Activated CD4-positive, alpha-beta T cell treated with anti-CD3 and anti-CD28 coated beads for 48 hours (primary cell): ENCODE results near the gene NEK6.

ENCODE experiments used
- DNase-seq: peaks from one replicate; pipeline ENCODE4 v3.0.0-alpha.2; 2020

Gene NEK6

DNA sequence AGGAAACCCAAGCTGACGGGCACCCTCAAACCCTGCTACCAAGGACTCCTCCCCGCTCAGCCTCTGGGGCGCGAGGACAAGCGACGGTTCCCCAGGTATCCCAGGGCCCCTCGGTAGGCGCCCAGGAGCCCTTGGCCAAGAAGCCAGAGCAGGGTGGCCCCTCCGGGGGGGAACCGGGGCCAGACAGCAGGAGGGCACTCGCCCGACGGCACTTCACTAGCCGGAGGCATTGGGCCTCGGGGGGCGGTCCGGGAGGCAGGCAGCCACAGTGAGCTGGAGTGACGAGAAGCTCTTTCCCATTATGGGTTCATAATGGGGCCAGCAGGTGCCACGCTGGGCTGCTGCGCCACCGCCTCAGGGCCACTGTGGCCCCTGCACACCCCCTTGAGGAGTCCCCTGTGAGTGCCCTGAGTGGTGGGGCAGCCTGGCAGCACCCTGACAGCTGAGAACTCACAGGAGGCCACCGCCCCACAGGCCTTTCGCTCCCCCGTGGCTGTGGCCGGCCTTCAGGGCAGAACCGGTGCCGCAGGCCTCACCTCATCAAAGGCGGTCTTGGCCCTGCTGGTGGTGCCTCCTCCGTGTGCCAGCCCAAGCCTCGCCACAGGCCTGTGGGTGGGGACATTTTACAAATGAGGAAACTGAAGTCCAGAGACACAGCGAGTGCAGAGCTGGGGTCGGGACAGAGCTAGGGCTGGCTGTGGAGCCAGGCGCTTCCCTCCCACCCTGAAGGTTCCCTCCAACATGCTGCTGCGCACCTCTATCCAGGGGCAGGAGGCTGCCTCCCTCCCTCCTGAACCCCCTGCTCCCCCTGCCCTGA, 88.8 kb downstream of the NEK6 start:
- DNase-seq, result no peak

DNA sequence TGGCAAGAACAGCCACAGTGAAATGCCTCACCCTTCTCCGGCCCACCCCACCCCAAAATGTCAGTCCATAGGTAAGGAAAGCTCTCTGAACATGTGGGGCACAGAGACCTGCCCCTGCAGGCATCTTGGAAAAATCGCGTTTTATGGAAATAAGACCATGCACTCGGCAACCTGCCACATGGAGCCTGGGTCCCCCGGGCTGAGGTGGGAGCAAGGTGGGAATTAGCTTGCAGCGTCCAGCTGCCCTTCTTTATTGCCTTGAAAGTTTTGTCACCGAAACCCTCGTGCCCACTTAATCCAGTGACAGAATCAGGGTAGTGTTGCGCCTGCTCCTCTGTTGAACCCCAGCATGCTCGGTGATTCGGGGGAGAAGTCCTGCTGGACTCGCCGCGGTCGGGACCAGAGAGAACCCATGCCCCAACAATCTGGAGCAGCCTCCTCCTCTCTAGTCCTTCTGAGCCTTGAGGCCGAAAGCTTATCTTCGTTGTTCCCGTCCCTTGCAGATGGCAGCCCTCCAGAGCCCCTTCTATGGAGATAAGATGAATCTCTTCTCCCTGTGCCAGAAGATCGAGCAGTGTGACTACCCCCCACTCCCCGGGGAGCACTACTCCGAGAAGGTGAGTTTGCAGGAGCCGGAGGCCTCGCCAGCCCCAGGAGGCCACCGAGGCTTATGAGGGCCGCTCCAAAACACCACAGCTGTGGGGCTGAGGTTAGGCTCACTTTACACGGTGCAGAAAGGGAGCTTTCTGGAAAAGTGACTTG, 89.6 kb downstream of the NEK6 start:
- no peak for DNase-seq

DNA sequence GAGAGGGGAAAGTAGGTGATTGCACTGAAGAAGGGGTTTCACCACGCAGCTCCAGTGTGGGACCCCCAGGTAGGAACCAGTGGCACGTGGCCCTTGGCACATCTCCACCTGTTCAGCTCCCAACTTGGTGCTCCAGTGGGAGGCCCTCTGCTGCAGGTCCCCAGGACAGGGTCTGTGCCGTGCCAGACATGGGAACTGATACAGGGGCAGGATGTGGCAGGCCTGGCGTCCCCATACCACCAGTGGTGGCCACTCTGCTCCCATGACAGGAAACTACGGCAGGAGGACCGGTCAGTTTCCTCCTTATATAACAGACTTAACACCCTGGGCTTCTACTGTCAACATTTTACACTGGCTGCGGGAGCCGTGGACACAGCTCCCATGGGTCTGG, 90.2 kb downstream of the NEK6 start:
- DNase-seq, result no peak

DNA sequence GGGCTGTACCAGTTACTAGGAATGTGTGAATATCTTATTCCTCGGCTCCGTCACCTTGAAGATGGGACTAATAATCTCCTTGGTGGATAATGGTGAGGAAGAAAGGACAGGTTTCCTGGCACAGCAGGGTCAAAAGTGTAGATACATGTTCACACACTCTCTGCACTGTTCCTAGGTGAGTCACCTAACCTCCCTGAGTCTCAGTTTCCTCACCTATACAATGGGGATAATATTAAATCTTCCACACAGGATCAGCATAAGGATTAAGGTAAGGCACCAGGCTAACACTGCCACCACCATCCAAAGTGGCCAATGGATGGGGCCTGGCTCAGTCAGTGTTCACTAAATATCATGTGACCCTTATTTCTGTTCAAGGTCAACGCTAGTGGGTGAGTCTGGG, 90.6 kb downstream of the NEK6 start:
- no peak for DNase-seq

DNA sequence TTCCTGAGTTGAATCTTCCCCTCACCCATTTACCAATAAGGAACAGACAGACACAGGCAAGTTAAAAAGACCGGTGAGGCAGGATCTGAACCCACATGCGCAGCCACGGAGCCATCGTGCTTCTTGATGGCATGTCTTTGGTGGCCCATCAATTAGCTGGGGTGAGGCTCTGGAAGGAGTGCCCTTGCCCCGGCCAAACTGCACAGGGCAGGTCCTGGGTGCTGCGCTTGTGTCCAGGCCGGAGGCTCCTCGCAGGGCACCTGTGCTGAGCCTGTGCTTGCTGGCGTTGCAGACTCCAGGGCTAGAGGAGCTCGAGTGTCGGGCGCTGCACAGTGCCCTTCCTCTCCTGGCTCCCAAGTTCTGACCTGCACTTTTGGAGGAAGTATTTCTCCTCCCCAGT, 91.1 kb downstream of the NEK6 start:
- no peak for DNase-seq

DNA sequence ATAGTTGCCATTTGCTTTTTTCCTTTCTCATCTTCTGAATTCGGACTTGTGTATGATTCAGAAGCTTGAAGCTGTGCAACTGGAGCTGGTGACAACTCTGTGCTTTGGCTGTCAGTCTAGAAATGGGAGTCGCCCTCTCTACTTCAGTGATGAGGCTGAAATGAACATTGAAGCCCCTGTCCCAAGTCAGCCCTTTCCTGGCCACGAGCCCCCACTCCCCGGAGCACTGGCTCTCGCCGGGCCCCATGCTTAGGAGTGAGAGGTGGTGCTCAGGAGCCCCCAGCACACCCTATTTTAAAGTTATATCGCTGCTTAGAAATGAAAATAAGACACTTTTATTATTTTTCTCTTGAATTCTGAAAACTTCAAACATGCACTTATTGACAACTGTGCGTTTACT, 91.5 kb downstream of the NEK6 start:
- no peak for DNase-seq

DNA sequence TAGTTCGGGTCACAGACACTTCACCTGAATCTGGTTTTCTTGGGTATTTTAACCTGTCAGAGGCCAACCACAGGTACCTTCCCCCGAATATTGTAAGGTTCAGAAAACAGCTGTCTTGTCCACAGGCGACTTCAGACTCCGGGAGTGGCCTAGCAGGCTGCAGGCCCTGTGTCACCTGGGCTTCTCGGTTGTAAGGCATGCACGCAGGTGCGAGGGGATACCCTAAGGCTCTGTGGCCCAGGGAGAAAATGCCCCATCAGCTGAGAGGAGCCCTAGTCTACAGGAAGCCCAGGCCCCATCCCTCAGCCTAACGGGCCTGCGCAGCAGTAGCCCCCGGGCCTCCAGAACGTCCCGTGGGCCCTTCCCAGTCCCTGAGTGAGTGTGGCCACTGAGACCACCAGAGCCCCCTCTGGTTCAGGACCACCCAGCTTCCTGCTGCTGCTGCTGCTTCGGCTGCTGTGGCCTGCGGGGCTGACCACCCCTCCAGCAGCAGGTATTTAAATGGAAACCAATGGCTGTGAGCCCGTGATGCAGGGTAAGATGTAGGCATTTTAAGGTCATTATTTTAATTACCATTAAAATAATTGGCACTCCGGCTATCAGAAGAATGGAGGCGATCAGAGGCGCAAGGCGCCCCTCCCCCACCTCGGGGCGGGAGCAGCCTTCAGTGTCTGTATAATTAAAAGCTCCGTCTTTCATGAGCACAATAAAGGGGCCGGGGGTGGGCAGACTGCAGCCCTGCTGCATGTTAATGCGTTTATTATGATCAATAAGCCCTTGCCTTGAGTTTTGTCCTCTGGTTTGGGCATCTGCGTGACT, 92.1 kb downstream of the NEK6 start:
- no peak for DNase-seq

DNA sequence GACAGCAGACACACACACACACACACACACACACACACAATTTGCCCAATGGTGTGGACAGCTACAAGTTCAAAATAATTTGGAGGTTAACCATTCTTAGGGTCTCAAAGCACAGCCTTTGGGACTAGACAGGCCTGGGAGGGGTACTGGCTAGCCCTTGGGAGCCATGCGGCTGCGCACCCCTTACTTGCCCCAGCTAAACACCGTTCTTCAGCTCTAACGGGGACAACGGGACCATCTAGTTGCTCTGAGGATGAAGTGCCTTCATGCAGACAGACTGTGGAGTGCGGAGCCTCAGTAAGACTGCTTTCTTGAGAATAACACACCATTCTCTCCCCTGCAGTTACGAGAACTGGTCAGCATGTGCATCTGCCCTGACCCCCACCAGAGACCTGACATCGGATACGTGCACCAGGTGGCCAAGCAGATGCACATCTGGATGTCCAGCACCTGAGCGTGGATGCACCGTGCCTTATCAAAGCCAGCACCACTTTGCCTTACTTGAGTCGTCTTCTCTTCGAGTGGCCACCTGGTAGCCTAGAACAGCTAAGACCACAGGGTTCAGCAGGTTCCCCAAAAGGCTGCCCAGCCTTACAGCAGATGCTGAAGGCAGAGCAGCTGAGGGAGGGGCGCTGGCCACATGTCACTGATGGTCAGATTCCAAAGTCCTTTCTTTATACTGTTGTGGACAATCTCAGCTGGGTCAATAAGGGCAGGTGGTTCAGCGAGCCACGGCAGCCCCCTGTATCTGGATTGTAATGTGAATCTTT, 92.9 kb downstream of the NEK6 start:
- no peak for DNase-seq

DNA sequence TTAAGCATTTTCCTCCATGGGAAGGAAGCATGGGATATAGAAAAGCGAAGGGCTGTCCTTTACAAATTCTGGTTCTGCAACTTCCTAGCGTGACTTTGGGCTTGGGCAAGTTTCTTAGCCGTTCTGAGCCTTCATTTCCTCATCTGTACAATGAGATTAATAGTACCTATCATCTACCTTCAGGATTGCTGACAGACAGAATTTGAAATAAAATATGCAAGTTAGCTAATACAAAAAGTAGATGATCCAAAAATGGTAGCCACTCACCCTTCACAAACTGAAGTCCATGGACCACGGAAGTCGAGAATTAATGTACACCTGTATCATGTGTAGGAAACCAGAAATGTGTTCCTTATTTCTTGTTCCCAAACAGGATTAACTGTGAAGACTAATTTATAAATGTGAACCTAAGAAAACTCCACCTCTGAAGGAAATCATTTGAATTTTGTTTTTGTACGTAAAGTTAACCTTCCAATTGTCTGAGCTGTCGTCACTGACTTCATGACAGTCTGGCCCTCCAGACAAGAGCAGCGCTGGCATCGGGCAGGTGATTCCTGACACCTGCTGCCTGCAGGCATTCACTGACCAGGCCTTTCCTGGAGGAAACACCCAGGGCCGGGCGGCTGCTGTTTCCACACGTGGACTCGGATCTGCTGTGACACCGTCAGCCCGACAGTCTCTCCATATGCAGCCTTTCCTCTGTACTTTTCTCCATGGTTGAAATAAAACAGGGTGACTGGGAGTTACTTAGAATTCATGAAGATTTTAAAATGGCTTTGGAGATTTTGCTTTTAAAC, 94.1 kb downstream of the NEK6 start:
- DNase-seq, result no peak

DNA sequence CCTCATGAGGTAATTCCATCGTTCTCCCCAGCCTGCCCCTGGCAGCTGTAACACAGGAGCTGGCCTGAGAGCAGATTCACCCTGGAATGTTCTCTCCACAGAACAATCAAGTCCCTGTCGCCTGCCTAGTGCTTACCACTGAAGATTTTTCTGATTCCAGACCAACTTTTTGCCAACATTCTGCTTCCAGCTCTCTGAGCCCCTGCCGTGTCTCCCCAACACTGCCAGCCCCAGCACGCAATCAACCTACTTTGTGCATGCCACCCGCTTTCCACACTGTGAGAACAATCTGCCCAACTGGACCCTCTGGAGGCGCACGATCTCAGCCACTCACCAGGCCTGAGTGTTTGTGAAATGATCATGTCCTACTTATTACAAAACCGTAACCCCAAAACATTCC, 94.9 kb downstream of the NEK6 start:
- DNase-seq, result no peak

DNA sequence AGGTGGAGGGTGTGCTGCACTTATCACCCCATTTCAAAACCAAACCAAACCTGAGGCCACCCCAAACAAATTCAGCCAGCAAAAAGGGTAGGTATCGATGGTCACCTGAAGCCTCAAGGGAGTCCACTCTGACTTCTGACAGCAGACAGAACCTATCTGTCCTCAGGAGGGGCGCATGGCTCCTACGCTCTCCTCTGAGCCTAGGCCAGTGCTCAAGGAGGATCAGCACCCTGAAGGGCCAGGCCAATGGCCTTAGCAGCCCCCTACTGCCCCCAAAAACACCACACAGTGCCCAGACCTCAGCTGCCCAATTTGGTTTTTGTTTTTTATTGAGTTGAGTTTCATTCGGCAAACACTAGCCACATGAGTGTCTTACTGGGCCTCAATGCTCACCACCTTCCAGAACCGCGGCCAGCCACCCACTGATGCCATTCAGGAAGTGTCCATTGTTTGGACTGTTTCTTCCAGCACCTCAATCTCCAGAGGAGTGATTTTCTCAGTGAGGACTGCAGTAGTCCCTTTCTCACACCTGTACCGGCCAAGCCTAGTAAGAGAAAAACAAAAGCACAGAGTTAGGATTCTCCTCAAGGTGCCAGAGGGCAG, 95.5 kb downstream of the NEK6 start:
- DNase-seq, result no peak

DNA sequence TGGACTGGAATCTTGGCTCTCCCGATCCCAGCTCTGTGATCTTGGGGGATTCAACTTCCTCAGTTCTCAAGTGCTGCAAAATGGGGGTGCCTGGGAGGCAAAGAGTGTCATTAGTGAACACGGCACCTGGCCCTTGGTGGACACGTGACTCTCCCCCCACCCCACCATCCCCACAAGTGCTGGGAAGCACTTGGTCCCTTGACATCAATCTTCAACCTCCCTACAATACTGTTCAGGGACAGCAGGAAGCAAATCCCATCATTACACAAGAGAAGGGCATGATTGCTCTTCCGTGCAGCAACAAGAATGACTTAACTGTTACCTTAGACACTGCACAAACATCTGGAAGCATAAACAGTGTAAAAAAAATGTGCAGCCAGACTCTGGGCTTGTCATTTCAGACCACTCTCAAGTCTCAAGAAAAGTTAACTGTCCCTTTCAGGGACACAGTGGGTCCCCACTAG, 96.1 kb downstream of the NEK6 start:
- no peak for DNase-seq

DNA sequence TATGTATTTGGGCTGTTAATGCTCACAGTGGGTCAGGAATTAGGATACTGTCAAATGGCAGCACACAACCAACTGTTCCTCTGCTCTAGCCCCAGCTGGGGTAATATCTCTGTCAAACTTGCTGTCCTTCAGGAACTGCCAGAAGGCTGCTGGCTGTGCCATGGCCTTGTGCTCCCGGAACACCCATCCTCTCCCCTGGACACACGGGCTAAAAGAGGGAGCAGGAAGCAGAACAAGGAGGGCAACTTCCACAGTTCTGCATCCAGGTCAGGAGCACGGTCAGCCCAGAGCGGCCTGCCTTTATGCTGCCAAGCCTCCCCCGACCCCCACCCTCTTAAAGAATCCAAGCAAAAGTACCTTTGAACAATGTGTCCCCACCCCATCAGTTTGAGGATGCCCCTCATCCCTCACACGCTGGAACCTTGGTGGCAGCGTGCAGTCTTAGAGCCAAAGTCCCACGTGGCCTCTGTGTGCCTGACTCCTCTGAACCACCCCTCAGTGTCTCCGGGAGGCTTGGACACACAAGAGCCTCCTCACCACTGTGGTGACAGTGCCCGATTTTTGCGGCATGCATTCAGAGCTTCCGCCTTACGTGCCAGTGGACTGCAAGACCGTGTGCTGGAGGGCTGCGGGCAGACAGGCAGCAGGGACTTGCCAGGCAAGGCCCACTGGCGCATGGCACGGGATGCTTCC, 96.7 kb downstream of the NEK6 start:
- no peak for DNase-seq

DNA sequence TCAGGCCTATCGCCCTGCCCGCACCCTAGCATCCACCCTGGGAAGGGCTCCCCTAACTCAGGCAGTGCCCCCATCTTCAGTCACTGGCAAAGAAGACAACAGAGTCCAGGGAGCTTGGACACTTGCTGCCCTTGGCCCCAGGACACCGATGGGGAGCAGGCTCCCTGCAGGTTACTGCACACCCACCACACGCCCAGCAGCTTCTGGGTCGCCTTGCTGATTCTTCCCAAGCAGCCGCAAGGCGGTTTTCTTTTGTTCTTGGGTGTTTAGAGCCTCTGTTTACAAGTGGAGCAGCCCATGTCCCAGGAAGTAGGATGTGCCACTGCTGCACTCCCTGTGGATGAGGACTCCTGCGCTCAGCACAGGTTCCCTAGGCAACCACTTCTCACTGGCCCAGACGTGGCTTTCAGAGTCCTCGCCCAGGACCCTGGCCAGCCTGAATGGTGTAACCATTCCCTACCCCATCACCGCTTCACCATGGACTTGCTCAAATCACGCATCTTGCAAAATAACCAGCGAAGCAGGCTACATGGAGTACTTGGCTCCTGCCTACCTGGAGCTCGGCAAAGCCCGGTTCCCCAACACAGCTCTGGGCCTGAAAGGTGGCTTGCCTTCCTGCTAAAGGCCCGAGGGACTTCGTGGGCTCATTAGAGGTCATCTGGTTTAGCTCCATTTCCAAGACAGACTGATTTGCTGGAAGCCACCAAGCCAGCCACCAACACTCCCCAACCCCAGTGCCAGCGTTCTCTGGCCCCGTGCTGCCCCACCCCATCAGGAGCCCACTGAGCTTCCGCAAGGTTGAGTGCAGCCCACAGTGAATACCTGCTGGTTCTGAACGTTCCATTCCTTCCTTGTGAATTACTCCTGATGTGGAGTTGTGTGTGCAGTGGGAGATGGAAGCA, 97.5 kb downstream of the NEK6 start:
- DNase-seq, result no peak

DNA sequence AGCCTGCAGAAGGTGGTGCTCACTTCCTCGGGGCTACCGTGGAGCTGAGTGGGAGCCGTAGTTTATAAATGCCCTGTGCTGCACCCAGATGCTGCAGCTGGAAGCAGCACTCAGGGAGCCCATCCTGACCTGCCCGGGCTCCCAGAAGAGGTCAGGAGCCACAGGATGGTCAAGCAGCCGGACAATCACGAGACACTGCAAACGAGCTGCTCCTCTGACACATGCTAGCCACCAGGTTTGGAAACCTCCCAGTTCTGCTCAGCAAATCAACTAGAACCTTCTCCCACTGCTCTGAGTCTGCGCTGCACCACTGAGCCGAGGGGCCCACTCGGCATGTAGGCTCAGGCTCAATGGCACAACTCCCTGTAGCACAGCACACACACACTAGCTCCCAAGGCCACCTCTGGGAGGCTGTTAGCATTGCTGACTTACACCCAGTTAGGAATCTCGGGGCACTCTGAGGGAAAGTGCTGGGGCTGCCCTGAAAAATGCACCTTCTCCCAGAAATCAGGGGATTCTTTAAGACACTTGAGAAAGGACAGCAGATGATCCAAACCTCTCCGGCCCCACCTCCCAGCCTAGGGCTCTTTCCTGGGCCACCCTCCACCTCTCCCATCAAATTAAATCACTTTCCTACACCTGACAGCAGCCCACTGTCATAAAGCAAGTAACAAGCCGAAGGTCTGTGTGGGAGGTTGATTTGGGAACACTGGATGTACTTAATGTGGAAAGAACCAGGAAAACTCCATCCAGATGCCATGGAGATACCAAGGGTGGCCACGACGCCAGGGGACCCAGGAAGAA, 98.4 kb downstream of the NEK6 start:
- DNase-seq, result no peak

DNA sequence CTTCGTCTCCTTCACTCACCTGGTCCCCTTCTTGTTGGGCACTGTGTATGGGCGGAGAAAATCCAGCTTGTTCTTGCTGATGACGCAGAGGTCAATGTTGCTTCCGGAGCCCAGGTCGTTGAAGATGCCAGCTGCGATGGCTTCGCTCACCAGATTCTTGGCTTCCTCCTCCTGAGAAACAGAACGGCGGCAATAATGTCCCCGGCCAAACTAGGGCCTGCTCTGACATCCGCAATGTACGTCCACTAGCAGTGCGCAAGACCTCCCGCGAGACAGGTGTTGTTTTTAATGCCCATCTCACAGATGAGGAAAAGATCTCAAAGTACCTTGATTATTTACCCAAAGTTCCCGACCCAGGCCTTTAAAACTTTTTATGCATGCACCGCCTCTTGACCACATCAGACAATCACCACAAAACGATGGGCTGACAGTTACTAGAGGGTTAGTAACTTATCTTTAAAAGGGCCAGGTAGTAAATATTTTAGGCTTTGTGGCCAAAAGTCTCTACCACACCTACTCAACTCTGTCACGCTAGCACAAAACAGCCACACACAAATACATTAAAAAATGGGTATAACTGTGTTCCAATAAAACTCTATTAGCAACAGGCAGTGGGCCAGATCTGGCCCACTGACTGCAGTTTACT, 99.1 kb downstream of the NEK6 start:
- no peak for DNase-seq

DNA sequence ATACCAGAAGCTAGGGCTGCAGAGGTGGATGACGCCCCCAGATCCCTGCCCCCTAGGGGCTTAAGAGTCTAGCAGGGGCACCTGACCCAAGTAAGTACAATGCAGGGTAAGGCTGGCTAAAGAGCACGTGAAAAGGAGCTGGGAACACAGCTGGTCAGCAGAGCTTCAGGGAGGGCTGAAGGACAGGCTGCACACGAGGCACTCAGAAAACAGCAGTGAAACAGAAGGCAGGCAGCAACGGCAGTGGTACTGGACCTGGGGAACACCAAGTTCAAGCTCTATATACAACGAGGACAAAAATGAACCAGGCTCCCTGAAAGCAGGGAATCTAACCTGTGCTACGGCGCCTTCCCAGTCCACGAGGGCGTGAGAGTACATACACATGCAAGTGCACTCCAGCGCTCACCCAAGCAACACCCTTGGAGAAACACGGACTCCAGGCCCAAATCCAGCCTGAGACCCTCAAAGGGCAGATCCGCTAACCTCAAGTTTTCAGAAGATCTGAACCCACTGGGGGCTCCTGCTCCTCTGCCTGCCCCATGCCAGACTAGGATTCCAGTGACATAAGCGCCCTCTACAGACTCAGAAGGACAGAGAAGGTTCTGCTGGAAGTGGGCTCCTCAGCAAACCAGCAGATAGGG, 100.1 kb downstream of the NEK6 start:
- no peak for DNase-seq

DNA sequence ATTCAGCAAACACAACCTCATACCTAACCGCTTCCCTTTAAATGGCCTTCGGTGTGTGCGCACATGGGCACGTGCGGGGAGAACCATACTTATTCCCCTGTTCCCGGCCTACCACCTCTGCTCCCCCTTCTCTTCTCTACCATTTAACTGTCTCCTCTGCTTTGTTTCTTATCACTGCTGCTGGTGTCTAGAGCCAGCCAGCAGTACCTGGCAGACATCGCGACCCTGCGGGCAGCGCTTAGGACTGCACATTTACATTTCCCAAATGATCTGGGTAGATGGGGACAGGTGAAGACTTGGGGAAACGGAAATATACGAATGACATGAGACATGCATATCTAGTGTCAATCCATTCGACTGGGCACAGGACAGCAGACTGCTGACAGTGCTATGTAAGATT, 100.9 kb downstream of the NEK6 start:
- no peak for DNase-seq
